ENCODE measurements around the gene ATOX1.
"Not testable (repeated sequence)": the region's sequence is repeated elsewhere in the genome, so short reads cannot be mapped to it uniquely, and the experiment has no call there.

ATOX1 gene

GRCh38 chr5:151729597-151729996 is 28.8 kb downstream of the ATOX1 start:
- DNase-seq = not testable (repeated sequence)

- no peak for DNase-seq
Measured at GRCh38 chr5:151724360-151724759, 34.1 kb downstream of the ATOX1 start.

GRCh38 chr5:151722546-151722945 is 35.9 kb downstream of the ATOX1 start:
- no peak for DNase-seq

- no peak for DNase-seq
Measured at GRCh38 chr5:151721812-151722391, 36.5 kb downstream of the ATOX1 start.

- DNase-seq = no peak
Measured at GRCh38 chr5:151721087-151721646, 37.3 kb downstream of the ATOX1 start.

DNA sequence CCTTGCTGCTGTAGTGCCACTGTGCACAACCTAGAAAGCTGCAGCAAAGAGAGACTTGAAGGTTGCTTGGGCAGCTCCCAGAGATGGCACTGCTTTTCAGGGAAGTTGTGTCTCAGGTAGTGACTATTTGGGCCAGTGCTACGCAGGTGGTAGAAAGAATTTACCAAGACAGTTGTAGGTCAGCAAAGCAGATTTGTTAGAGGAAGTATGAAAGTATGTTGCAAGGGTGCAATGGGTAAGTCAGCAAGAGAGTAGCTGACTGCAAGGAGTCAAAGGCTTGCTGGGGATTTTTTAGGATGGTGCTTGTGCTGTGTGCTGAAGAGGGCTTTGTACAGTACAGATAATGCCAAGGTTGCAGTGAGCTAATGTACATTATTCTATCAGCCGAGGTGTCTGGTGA is 38.2 kb downstream of the ATOX1 start:
- DNase-seq = no peak

GRCh38 chr5:151719228-151720000 is 39.0 kb downstream of the ATOX1 start:
- DNase-seq = no peak

GRCh38 chr5:151718646-151719045 is 39.8 kb downstream of the ATOX1 start:
- DNase-seq = no peak

DNA sequence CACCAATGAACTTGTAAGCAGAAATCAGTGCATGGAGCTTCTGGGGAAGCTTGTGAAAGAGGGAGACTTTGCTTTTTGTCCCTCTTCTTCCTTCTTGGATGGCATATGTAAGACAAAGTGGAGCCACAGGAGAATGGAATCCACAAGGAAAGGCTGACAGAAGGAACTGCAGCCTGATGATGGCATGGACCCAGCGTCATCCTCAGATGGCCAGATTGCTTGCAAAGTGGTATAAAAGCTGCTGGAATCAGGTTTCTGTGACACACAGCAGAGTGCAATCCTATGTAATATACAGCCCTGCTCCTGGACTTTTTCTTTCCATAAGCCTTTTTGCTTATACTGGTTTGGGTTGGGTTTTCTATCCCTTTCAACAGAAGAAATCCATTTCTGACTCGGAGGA is 40.3 kb downstream of the ATOX1 start:
- DNase-seq = no peak

DNA sequence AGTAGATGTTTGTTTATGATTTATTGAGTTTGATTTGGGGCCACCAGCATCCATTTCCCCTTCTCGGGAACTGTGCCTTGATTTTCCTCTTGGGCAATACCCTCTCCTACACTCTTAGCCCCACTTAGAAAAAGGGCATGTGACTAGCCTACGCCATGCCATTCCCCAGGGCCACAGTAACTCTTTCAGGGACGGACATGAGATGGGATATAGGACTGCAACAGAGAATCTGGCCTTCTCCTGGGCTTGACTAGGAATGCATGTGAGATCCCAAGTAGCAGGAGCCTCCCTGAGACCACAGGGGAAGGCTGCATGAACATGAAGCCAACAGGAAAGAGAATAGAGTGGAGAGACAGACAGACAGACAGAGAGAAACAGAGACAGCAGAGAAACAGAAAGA is 41.0 kb downstream of the ATOX1 start:
- DNase-seq = no peak

DNA sequence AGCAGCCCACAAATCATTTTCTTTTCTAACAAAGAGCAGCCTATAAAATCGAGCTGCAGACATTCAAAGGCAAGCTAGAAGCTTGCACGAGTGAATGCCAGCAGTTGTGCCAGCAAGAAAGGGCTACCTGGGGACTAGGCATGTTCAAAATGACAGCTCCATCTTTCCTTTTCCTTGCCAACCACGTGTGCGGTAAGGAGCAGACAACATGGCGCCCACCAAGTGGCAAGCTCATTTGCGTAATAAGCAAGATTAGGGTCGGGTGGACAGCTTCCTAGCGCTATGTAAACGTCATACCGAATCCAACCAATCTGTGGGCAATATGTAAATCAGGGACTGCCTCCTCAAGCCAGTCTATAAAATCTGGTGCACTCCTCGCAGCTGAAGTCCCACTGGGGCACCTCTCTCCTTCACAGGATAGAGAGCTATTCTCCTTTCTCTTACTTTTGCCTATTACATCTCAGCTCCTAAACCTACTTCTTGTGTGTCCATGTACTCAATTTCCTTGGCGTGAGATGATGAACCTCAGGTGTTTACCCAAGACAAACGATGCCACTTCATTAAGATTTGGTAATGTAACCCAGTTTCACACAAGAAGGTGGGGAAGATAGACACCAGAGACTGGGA is 49.2 kb downstream of the ATOX1 start:
- no peak for DNase-seq

GRCh38 chr5:151708126-151708525 is 50.3 kb downstream of the ATOX1 start:
- DNase-seq = no peak

DNA sequence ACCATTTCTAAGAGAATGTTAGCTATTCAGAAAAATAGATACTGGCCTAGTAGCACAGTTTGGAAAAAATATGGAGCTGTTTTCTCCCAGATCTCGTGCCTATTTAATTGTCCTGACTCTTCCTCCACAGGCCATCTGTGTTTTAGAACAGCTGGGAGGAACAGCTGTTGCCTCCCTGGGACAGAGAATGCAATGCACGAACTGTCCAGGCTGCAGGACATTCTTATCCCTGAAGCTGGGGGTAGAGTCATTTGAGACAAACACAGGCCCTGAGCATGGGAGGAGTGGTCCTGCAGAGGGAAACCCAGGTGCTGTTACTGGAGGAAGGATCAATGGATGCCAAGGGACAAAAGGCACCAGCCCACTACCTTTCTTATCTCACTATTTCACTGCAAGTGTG is 50.9 kb downstream of the ATOX1 start:
- DNase-seq = no peak

DNA sequence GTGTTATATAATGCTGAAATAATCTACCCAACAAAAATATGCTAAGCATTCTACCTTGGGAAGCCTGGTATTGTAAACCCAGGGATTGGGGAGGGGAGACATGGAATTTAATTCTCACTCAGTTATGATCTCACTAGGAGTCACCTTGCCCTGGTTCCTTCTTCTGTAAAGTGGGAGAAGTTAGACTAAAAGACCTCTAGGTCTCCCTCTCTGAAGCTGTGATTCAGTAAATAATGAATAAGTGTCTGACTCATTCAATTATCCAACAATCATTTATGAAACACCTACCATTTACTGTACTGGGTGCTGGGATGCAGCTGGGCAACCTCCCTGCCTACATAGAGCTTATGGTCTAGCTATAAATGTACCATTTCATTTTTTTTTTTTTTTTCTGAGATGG is 51.5 kb downstream of the ATOX1 start:
- no peak for DNase-seq

GRCh38 chr5:151703780-151704179 is 54.7 kb downstream of the ATOX1 start:
- no peak for DNase-seq

DNA sequence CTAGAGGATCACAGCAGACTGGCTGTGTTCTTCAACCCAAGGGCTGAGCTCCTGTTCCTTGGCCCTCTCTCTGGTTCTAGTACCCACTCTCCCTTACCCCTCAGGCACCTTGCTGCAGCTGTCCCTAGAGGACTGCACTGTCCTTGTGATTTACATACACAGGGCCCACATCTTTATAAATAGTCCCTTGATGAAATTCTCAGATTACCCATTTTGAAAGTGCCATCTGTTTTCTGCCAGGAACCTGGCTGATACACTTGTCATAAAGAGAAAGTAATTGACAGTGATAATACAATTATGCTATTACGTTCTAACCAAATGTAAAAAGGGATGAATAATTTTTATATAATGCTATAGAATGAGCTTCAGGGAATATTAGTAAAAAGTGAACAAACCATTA is 55.2 kb downstream of the ATOX1 start:
- no peak for DNase-seq

GRCh38 chr5:151700820-151701219 is 57.6 kb downstream of the ATOX1 start:
- DNase-seq = no peak

- no peak for DNase-seq
Measured at GRCh38 chr5:151700296-151700695, 58.1 kb downstream of the ATOX1 start.

DNA sequence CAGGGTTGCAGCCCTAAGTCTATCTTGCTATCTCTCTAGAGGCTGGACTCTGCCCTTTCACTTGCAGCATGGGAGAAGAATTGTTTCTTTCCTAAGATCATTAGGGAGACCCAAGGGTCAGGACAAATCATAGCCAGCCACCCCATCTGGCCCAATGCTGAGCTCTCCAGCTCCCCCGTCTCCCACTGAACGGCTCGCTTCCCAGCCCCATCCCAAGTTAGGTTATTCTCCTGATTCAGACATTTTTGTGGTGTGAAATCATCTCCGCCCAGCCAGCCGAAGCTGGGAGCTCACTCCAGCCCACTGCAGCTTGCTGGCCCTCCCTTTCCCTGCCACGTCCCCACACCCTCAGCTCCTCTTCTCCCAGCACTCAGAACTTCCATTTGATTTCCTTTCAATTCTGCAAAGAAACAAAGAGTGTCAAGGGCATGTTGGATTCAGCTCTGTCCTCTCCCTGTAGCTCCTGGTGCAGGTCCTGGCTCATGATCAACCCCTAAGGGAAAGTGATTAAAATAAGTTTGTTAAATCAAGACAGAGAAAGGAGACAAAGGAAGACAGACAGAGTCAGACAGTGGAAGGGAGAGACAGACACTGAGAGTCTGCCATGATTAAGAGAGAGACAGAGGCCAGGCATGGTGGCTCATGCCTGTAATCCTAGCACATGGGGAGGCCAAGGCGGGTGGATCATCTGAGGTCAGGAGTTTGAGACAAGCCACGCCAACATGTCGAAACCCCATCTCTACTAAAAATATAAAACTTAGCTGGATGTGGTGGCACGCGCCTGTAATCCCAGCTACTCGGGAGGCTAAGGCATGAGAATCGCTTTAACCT is 59.1 kb downstream of the ATOX1 start:
- no peak for DNase-seq

DNA sequence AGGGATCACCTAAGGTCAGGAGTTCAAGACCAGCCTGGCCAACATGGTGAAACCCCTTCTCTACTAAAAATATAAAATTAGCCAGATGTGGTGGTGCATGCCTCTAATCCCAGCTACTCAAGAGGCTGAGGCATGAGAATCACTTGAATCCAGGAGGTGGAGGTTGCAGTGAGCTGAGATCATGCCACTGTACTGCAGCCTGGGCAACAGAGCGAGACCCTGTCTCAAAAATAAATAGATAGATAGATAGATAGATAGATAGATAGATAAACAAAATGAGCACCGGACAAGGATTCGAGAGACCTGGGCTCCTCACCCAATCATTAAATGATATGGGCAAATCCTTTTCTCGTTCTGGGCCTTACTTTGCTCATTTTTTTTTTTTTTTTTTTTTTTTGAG is 60.4 kb downstream of the ATOX1 start:
- DNase-seq = not testable (repeated sequence)

GRCh38 chr5:151697452-151697851 is 61.0 kb downstream of the ATOX1 start:
- no peak for DNase-seq

GRCh38 chr5:151696470-151697061 is 61.9 kb downstream of the ATOX1 start:
- DNase-seq = no peak

DNA sequence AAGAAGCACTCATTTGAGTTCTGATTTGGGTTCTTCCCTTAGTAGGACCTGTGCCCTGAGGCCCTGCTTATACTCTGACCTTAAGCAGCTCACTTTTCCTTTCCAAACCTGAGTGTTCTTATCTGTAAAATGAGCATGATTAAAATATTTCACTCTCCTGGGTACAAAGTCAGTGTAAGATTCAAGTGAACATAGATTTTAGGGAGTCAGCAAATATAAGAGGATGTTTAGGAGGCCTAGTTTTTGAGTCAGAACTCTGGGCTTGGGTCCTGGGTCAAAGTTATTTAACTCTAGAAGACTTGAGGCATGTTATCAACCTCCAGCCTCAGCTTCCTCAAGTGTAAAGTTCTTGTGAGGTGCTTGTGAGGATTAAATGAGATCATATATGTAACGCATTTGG is 63.0 kb downstream of the ATOX1 start:
- DNase-seq = no peak

All from activated CD4-positive, CD25-positive, alpha-beta regulatory T cell treated with anti-CD3 and anti-CD28 coated beads, Interleukin-2, amount 50 U/mL, for 72 hours (primary cell).